Vagina (tissue), 2 donors: ENCODE measurements around the gene BNIPL. TPM values are rescaled to one million over a fixed set of nuclear protein-coding genes. Genes with fewer than 3 reads are reported as not detected.
A peak's percentile ranks its signal among the peaks of the same experiment; 100 is the strongest.

Experiments
- DNase-seq, 2 donors: peaks; one replicate each; pipeline ENCODE4 v3.0.0-alpha.2; 2017; ENCODE audit errors: extremely low spot score in 2 of 2
- H3K27ac ChIP-seq: fragments of 200-600 bp; sonication (generic); one replicate; pipeline ENCODE4 v1.5.1; 2019
- H3K27me3 ChIP-seq: fragments of 200-600 bp; sonication (generic); one replicate; pipeline ENCODE4 v1.5.1; 2019
- H3K36me3 ChIP-seq, 2 donors: fragments of 200-600 bp; sonication (generic); one replicate each; pipeline ENCODE4 v1.5.1; 2017 to 2019
- H3K4me1 ChIP-seq: fragments of 200-600 bp; sonication (generic); one replicate; pipeline ENCODE4 v1.5.1; 2019
- H3K4me3 ChIP-seq, 2 donors: fragments of 200-600 bp; sonication (generic); 1 replicate in 1 of 2; 2 replicates in 1 of 2; pipeline ENCODE4 v1.5.1; 2016 to 2019
- H3K9me3 ChIP-seq: fragments of 200-600 bp; sonication (generic); one replicate; pipeline ENCODE4 v1.5.1; 2019
- POLR2A ChIP-seq, 2 donors: fragments of 450-650 bp; IDR thresholded peaks; one replicate each; pipeline ENCODE4 v1.6.1; 2017; ENCODE audit warnings: antibody characterized with exemption in 2 of 2, mild to moderate bottlenecking in 2 of 2, moderate library complexity in 2 of 2
- POLR2AphosphoS5 ChIP-seq, 2 donors: sonication (generic); formaldehyde crosslinking; IDR thresholded peaks; one replicate each; pipeline ENCODE4 v1.9.0; 2017; ENCODE audit warnings: antibody characterized with exemption in 2 of 2, mild to moderate bottlenecking in 2 of 2, low read depth in 1 of 2; ENCODE audit not compliant: insufficient read depth in 1 of 2
- intact Hi-C: fragments of 100-400 bp; cut with DNase I; formaldehyde crosslinking; loops from one replicate; pipeline ENCODE4 v1.15.1; 2023
- total RNA-seq: library from RNA; depleted of rRNA; stranded (reverse); fragments of >200 nt; gene quantifications from one replicate; pipeline ENCODE4 v1.2.3, GENCODE V29; 2016
- TF ChIP-seq, protein P1 (sequence below), 3 experiments: fragments of 450-650 bp in 2 of 3; fragments of 200-600 bp in 1 of 3; sonication (generic) in 1 of 3; IDR thresholded peaks; one replicate each; pipeline ENCODE4 v1.5.1; 2017 to 2019; ENCODE audit warnings: antibody characterized with exemption in 3 of 3, mild to moderate bottlenecking in 2 of 3, moderate library complexity in 2 of 3

The BNIPL gene
- total RNA-seq, 1 donor from 2014 or later, result 105 TPM

DNA sequence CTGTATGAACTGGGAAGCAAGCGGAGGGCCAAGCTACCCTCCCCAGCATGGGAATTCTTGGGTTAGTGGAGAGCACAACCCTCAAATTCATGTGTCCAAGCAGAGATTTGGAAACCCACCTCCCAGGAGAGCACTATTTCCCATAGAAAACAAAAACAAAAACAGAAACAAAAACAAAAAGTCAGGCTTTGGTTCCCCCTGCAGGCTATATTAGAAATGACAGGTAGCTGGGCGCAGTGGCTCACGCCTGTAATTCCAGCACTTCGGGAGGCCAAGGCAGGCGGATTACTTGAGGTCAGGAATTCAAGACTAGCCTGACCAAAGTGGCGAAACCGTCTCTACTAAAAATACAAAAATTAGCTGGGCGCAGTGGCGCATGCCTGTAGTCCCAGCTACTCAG is 40.5 kb upstream of the BNIPL start:
- Histone ChIP-seq H3K4me1 (peaks cover 13% of the 10 kb centered on the region), H3K4me3 (peak overlapping the region in 1 of 2 donors; percentile 2), H3K27me3 (no peaks in the 10 kb centered on the region), H3K27ac (peak overlapping the region; percentile 78), H3K9me3 (no peaks in the 10 kb centered on the region), H3K36me3 (peaks cover 0 to 32% of the 10 kb centered on the region in 2 donors)
- intact Hi-C loops, result no loop called here
- TF ChIP-seq POLR2AphosphoS5 (IDR thresholded peaks at IDR 0.05; ENCODE audit: insufficient read depth in 1 of 2, low read depth in 1 of 2) (peak in 1 of 2 donors; percentile 32), POLR2A (IDR thresholded peaks at IDR 0.05) (no peak)
- TF ChIP-seq, protein P1, sequence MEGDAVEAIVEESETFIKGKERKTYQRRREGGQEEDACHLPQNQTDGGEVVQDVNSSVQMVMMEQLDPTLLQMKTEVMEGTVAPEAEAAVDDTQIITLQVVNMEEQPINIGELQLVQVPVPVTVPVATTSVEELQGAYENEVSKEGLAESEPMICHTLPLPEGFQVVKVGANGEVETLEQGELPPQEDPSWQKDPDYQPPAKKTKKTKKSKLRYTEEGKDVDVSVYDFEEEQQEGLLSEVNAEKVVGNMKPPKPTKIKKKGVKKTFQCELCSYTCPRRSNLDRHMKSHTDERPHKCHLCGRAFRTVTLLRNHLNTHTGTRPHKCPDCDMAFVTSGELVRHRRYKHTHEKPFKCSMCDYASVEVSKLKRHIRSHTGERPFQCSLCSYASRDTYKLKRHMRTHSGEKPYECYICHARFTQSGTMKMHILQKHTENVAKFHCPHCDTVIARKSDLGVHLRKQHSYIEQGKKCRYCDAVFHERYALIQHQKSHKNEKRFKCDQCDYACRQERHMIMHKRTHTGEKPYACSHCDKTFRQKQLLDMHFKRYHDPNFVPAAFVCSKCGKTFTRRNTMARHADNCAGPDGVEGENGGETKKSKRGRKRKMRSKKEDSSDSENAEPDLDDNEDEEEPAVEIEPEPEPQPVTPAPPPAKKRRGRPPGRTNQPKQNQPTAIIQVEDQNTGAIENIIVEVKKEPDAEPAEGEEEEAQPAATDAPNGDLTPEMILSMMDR (IDR thresholded peaks at IDR 0.05), result peak; percentile 61 to 72 (median 65)
- DNase-seq, result no peak

DNA sequence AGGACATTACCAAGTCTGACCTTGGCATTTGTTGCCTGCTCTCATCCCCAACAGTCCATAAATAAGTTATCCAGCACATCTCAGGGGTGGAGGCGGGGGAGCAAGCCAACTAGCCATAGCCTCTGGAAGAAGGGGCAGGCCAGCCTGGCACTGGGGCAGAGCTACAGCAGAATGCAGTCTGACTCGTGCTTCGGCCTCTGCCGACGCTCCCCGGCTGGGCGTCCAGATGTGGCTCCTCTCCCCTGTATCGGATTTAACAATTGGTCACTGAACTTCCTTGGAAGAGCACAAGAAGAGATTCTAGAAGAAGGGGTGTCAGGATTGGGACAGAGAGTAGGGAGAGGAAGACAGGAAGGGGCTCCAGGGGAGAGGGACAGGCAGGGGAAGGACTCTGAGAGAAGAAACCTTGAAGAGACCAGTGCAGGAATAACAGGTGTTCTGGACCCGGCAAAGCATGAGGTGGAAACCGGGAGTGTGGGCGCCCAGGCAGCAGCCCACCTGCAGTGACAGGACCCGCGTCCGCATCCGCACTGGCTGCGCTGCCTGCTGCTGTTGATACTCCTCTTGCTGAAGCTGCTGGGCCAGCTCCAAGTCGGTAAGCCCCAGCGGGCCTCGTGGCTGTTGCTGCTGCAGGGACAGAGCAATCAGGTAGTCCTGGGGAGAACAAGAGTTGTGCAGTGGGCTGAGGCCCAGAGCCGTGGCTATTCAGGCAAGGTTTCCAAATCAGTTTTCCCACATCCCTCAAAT is 39.1 kb upstream of the BNIPL start:
- TF ChIP-seq POLR2A (IDR thresholded peaks at IDR 0.05) (no peak), POLR2AphosphoS5 (IDR thresholded peaks at IDR 0.05; ENCODE audit: insufficient read depth in 1 of 2, low read depth in 1 of 2) (no peak)
- TF ChIP-seq, protein P1 (IDR thresholded peaks at IDR 0.05), result no peak
- Histone ChIP-seq H3K9me3 (no peaks in the 10 kb centered on the region), H3K4me3 (no peak overlapping the region), H3K36me3 (peaks cover 0 to 43% of the 10 kb centered on the region in 2 donors), H3K4me1 (peaks cover 17% of the 10 kb centered on the region), H3K27me3 (no peaks in the 10 kb centered on the region), H3K27ac (no peak overlapping the region)
- DNase-seq, result no peak
- intact Hi-C loops, result no loop called here

- DNase-seq, result no peak
- H3K36me3 ChIP-seq, result peaks cover 0 to 43% of the 10 kb centered on the region in 2 donors
- H3K4me3 ChIP-seq, result no peak overlapping the region
- peaks cover 23% of the 10 kb centered on the region for H3K4me1 ChIP-seq
- H3K9me3 ChIP-seq, result no peaks in the 10 kb centered on the region
- H3K27ac ChIP-seq, result no peak overlapping the region
- TF ChIP-seq, protein P1 (IDR thresholded peaks at IDR 0.05), result no peak
- no peak for TF ChIP-seq POLR2AphosphoS5 (IDR thresholded peaks at IDR 0.05; ENCODE audit: insufficient read depth in 1 of 2, low read depth in 1 of 2)
- no peak for TF ChIP-seq POLR2A (IDR thresholded peaks at IDR 0.05)
- intact Hi-C loops, result no loop called here
- H3K27me3 ChIP-seq, result no peaks in the 10 kb centered on the region
Measured at GRCh38 chr1:150997949-150998348, 38.4 kb upstream of the BNIPL start.

DNA sequence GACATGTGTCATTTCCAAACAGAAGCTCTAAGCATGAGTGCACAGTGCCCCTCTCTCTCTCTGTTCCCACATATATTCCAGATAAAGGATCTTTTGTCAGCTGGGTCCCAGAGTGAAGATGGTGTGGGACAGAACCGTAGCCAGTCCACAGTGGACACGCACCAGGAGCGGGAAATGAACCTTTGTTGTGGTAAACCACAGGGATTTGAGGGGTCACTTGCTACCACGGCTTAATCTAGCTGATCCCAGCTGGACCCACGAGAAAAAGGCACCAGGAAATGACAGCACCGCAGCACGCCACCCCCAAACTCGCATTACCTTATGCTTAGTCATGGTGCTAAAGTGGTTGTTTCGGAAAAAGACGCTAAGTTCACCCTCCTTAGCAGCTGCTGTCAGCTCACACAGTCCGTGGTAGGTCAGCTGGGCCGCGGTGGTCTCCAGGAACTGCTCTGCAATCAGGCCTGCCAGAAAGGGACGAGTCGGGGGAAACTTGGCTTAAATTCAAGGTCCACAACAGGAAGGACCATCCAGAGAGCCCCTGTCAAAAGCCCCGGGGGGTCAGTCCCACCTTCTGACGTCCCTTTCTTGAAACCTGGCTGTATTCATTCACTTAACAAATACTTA is 37.2 kb upstream of the BNIPL start:
- Histone ChIP-seq H3K4me1 (peaks cover 36% of the 10 kb centered on the region), H3K9me3 (no peaks in the 10 kb centered on the region), H3K27ac (no peak overlapping the region), H3K36me3 (peaks cover 0 to 43% of the 10 kb centered on the region in 2 donors), H3K4me3 (no peak overlapping the region), H3K27me3 (no peaks in the 10 kb centered on the region)
- intact Hi-C loops, result no loop called here
- DNase-seq, result no peak
- no peak for TF ChIP-seq POLR2A (IDR thresholded peaks at IDR 0.05)
- TF ChIP-seq, protein P1 (IDR thresholded peaks at IDR 0.05), result no peak
- TF ChIP-seq POLR2AphosphoS5 (IDR thresholded peaks at IDR 0.05; ENCODE audit: insufficient read depth in 1 of 2, low read depth in 1 of 2), result no peak

DNA sequence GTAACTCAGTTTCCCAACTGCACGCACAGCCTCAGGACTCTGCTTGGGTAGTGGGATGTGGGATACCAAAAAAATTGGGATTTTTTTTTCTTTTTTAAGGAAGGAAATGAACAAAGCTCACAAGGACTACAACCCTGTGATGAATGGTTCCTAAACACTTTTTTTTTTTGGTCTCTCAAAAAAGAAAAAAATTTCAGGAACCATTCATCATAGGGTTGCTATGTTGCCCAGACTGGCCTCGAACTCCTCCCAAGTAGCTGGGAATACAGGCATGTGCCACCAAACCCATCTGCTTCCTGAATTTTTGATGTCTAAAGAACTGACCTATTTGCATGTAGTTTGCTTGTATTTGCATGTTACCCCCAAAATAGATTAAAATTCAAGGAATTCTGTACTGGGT is 36.5 kb upstream of the BNIPL start:
- Histone ChIP-seq H3K27ac (no peak overlapping the region), H3K36me3 (peaks cover 0 to 43% of the 10 kb centered on the region in 2 donors), H3K4me1 (peaks cover 43% of the 10 kb centered on the region), H3K27me3 (no peaks in the 10 kb centered on the region), H3K4me3 (no peak overlapping the region), H3K9me3 (no peaks in the 10 kb centered on the region)
- TF ChIP-seq POLR2A (IDR thresholded peaks at IDR 0.05) (no peak), POLR2AphosphoS5 (IDR thresholded peaks at IDR 0.05; ENCODE audit: insufficient read depth in 1 of 2, low read depth in 1 of 2) (no peak)
- TF ChIP-seq, protein P1 (IDR thresholded peaks at IDR 0.05), result no peak
- no peak for DNase-seq
- intact Hi-C loops, result no loop called here
